GM12875 (cell line): ENCODE results near the gene ST6GALNAC3.

Source experiments
- H3K4me3 ChIP-seq: one replicate; pipeline ENCODE4 v1.5.1; 2011; ENCODE audit warnings: low read depth, low read length, control low read depth
- CTCF ChIP-seq: IDR thresholded peaks from 2 replicates; pipeline ENCODE4 v1.5.1; 2011; ENCODE audit warnings: low read depth, mild to moderate bottlenecking, control low read depth, inconsistent platforms, low read length, moderate library complexity, borderline replicate concordance; ENCODE audit not compliant: insufficient read depth

ST6GALNAC3 gene

DNA sequence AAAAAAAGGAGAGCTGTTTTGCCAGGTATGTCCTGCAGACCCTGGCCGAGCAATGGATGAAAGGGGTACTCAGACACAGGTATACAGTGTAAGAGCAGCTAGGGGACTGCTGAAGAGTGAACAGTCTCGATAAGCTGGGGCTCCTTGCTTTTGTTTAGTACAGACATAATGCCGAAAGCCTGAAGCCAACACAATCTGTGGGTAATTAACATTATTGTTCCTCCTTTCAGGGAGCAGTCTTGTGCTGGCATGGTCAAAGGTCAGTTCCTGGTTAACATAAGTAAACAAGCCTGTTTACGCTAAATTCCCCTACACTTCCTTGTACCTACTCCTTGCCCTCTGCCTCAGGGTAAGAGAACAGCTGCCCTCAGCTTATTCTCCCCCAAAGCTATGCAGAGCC, 520.5 kb downstream of the ST6GALNAC3 start:
- TF ChIP-seq CTCF: no peak
- no peak overlapping the region for H3K4me3 ChIP-seq

DNA sequence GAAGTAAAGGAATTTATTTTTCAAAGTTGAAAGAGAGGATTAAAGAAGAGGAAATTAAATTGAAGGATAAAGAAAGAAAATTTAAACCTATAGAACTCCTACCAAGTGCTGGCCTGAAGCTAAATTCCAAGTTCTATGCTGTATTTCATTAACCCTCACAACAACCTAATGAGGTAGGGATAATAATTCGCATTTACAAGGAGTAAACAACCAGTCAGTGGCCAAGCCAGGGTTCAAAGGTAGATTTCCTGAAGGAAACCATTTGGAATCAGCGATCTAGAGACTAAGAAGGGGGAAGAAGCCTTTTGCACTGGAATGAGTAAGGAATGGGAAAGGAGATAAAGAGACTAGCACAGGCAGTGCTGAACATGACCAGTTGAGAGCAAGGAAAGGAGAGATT, 526.9 kb downstream of the ST6GALNAC3 start:
- no peak overlapping the region for H3K4me3 ChIP-seq
- no peak for TF ChIP-seq CTCF

DNA sequence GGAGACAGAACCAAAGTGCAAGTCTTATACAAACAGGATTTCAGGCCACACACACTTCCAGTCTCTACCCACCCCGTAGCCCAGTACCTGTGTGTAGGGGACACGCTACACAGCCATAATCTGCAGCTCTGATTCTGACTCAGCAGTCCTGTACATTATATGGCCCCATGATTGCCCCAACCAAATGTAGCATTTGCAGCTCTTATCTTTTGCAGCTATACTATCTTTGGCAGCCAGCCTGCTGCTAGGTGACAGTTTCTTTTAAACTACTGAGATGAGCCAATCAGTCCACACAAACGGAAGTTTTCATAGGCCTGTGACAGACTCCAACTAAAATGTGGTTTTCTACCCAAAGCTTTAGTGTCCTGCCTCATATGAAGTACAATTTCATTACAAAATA, 533.2 kb downstream of the ST6GALNAC3 start:
- no peak overlapping the region for H3K4me3 ChIP-seq
- TF ChIP-seq CTCF: no peak

DNA sequence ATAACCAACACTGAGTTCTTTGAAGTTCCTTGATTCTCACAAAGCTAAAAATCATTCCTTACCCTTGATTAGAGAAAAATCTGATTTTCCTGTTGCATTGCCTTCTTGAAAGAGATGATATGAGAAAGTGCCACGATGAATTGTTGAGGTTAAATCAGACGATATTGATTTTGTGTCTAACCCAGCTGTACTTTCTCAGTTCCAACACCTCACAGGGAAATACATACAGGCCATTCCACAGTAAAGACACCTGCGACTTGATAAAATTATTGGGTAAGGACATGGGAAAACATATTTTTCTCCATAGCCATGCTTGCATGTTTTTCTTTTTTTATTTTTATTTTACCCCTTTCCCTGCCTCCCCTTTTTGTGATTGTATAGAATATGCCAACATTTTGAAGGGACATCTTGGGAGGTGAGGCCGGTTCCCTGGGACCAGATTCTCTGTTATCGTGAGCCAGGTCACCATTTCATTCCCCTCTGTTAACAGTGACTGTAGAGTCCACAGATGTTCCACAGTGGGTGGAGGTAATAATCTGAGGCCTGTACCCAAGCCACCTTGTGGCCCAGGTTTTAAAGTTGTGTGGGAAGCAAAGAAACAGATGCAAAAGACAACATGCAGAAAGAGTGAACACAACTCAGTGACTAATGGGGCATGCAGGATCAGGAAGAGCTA, 537.4 kb downstream of the ST6GALNAC3 start:
- no peak for TF ChIP-seq CTCF
- H3K4me3 ChIP-seq: no peak overlapping the region

DNA sequence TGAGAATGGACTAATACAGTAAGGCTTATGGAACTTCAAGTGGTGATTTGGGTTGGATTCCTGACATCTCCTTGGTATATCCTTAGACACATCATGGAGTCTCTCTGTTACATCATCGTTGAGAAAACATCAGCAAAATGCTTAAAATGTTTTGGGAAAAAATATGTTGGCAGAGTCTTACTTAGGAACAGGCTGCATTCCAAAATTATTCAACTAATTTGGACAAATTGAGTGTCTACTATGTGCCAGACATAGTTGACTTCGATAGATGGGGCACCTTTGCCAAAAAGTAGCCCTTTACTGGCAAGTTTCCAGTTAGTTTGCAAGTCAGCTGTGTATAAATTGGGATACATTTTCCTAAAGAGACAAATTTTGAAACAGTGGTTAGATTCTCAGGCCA, 539.3 kb downstream of the ST6GALNAC3 start:
- no peak for TF ChIP-seq CTCF
- no peak overlapping the region for H3K4me3 ChIP-seq

- no peak overlapping the region for H3K4me3 ChIP-seq
- TF ChIP-seq CTCF: no peak
These were observed 540.9 kb downstream of the ST6GALNAC3 start for GRCh38 chr1:76615253-76616035.

GRCh38 chr1:76620371-76620770, 545.8 kb downstream of the ST6GALNAC3 start:
- H3K4me3 ChIP-seq: no peak overlapping the region
- no peak for TF ChIP-seq CTCF
